GM12878 (cell line): Measurements from ENCODE around the gene OSGEP. TPM values are rescaled to one million over a fixed set of nuclear protein-coding genes. Genes with fewer than 3 reads are reported as not detected.

ENCODE experiments used
- ATAC-seq: fragments of 200-7000 bp; cut with Tn5 transposase; 3 replicates; pipeline ENCODE4 v1.9.1; 2020; ENCODE audit warnings: mild to moderate bottlenecking, moderate library complexity
- BruUV-seq: library from RNA; stranded (reverse); fragments of 400-500 nt; replicated peaks from 2 replicates; lab custom pipeline; 2021; lab: Mats Ljungman, UMichigan
- CTCF ChIA-PET: fragments of 300-600 bp; sonication (Branson Sonifier 250); formaldehyde crosslinking; extraction: SDS; loops from one replicate; lab custom pipeline; 2021; ENCODE audit warnings: inconsistent platforms; lab: Yijun Ruan, JAX
- POLR2A ChIA-PET: fragments of 350-600 bp; formaldehyde crosslinking; extraction: SDS; loops from one replicate; lab custom pipeline; 2021; ENCODE audit warnings: inconsistent platforms; lab: Charles Lee
- RAD21 ChIA-PET: fragments of 300-600 bp; sonication (Branson Sonifier 250); formaldehyde crosslinking; loops from one replicate; lab custom pipeline; 2023; ENCODE audit warnings: antibody characterized with exemption; ENCODE audit not compliant: unreplicated experiment; lab: Charles Lee
- SMC1A ChIA-PET: fragments of 300-600 bp; sonication (Branson Sonifier 250); formaldehyde crosslinking; loops from one replicate; lab custom pipeline; 2023; ENCODE audit not compliant: unreplicated experiment, uncharacterized antibody; lab: Charles Lee
- DNase-seq: peaks from one replicate; pipeline ENCODE4 v3.0.0-alpha.2; 2011; ENCODE audit warnings: low read depth, low spot score
- FAIRE-seq: peaks from 3 replicates; lab custom pipeline; 2011; peaks lifted over from hg19 to GRCh38; lab: Jason Lieb, UNC
- H2AFZ ChIP-seq: 2 replicates; pipeline ENCODE4 v1.6.0; 2011; ENCODE audit warnings: low read depth, low read length, control low read depth; ENCODE audit not compliant: control insufficient read depth
- H3K27ac ChIP-seq: 2 replicates; pipeline ENCODE4 v1.5.1; 2011; ENCODE audit warnings: control low read depth; ENCODE audit not compliant: control insufficient read depth, insufficient read depth
- H3K27me3 ChIP-seq, 2 experiments: replicated peaks in 1 of 2; 2 replicates each; pipeline versions ENCODE4 v1.6.0 to v1.6.1; 2011; ENCODE audit warnings: low read length in 1 of 2; ENCODE audit not compliant: control insufficient read depth in 2 of 2, insufficient read depth in 2 of 2
- H3K36me3 ChIP-seq, 2 experiments: 2 replicates each; pipeline ENCODE4 v1.5.1; 2011; ENCODE audit warnings: low read length in 1 of 2; ENCODE audit not compliant: control insufficient read depth in 2 of 2, insufficient read depth in 2 of 2
- H3K4me1 ChIP-seq: 2 replicates; pipeline ENCODE4 v1.6.1; 2011; ENCODE audit warnings: mild to moderate bottlenecking, low read length, moderate library complexity, mixed read lengths; ENCODE audit not compliant: control insufficient read depth, insufficient read depth
- H3K4me2 ChIP-seq: 2 replicates; pipeline ENCODE4 v1.6.0; 2011; ENCODE audit warnings: control low read depth; ENCODE audit not compliant: control insufficient read depth, insufficient read depth
- H3K4me3 ChIP-seq: fragments of 200-600 bp; sonication (generic); 2 replicates; pipeline ENCODE4 v1.5.1; 2016
- H3K79me2 ChIP-seq: 2 replicates; pipeline ENCODE4 v1.6.0; 2011; ENCODE audit warnings: low read length; ENCODE audit not compliant: control insufficient read depth, insufficient read depth
- H3K9ac ChIP-seq: 2 replicates; pipeline ENCODE4 v1.8.0; 2011; ENCODE audit warnings: low read length, control low read depth, mixed read lengths; ENCODE audit not compliant: control insufficient read depth, insufficient read depth
- H3K9me3 ChIP-seq: replicated peaks from 3 replicates; pipeline ENCODE4 v1.5.1; 2011; ENCODE audit warnings: mild to moderate bottlenecking, low read length; ENCODE audit not compliant: control insufficient read depth, insufficient read depth
- H4K20me1 ChIP-seq: 2 replicates; pipeline ENCODE4 v1.6.0; 2011; ENCODE audit not compliant: control insufficient read depth, insufficient read depth
- E2F4 ChIP-seq: IDR thresholded peaks from 2 replicates; pipeline ENCODE4 v1.6.1; 2012; ENCODE audit warnings: low read depth, low read length, improper control_type of control experiment
- STAT1 ChIP-seq: fragments of 450-650 bp; conservative IDR thresholded peaks from 2 replicates; pipeline ENCODE4 v1.6.1; 2014; ENCODE audit warnings: antibody characterized with exemption, mild to moderate bottlenecking
- WRNIP1 ChIP-seq: IDR thresholded peaks from 2 replicates; pipeline ENCODE4 v1.6.1; 2011; ENCODE audit warnings: low read depth, low read length, improper control_type of control experiment, borderline replicate concordance
- ZNF217 ChIP-seq: fragments of 450-650 bp; IDR thresholded peaks from 2 replicates; pipeline ENCODE4 v1.6.1; 2017; ENCODE audit warnings: antibody characterized with exemption, mild to moderate bottlenecking
- WGBS: methylation state at CpG from one replicate; pipeline ENCODE4 v1.1.6; 2016; ENCODE audit warnings: low lambda C conversion rate; ENCODE audit not compliant: insufficient replicate concordance, insufficient coverage; ENCODE audit errors: missing lambda C conversion rate; 5-methylcytosine and 5-hydroxymethylcytosine counted together
- in situ Hi-C: fragments of 300-500 bp; cut with MboI; formaldehyde crosslinking; loops from 9 replicates; pipeline ENCODE4 v1.14.3; 2018; ENCODE audit warnings: mixed read lengths
- intact Hi-C: fragments of 100-400 bp; cut with micrococcal nuclease; formaldehyde crosslinking; loops from one replicate; pipeline ENCODE4 v1.14.2; 2022; ENCODE audit not compliant: unreplicated experiment
- polyA plus RNA-seq, 11 experiments: library from polyadenylated mRNA; depleted of rRNA in 4 of 11; unstranded in 6 of 11; stranded (reverse) in 5 of 11; fragments of >200 nt; fragmentation: Nextera tagmentation in 4 of 11; fragmentation: Illumina TruSeq in 1 of 11; extraction: Ambion mirVana in 4 of 11; extraction: Trizol in 1 of 11; gene quantifications; 1 replicate in 1 of 11; 2 replicates in 10 of 11; pipeline versions ENCODE4 v1.2.1 to v1.2.3, GENCODE V29; 2011 to 2016; ENCODE audit warnings: inconsistent platforms in 2 of 11, missing spikeins in 2 of 11, low read depth in 1 of 11
- total RNA-seq, 4 experiments: library from RNA; depleted of rRNA in 3 of 4; stranded (reverse); fragments of >200 nt in 3 of 4; fragmentation: Illumina TruSeq in 1 of 4; extraction: Trizol in 1 of 4; gene quantifications; 2 replicates each; pipeline versions ENCODE4 v1.2.1 to v1.2.3, GENCODE V29; 2013 to 2021

Gene OSGEP
- total and polyA plus RNA-seq, 10 of the 15 experiments (the other 5 are each of a cell fraction or from before 2014, with no cell fraction given) = 47.8 to 88.9 (median 52.8) TPM

- Histone ChIP-seq H3K9me3 (no peaks in the 10 kb centered on the region), H3K27ac (no peak overlapping the region), H3K4me2 (no peak overlapping the region), H4K20me1 (no peaks in the 10 kb centered on the region), H3K4me1 (peaks cover 17% of the 10 kb centered on the region)
- RAD21 ChIA-PET = interaction anchor here (0.6 to 4.3 kb wide), 12 partner anchors 9 to 175 kb away, joined by 3 to 21 read pairs (median 3); partner anchors contain the start of gene PNP
- no peak for FAIRE-seq
- CTCF ChIA-PET = interaction anchor here (0.7 to 6.9 kb wide), 17 partner anchors 9 to 208 kb away, joined by 3 to 42 read pairs (median 5); partner anchors contain the start of genes CCNB1IP1 and TEP1
- TF ChIP-seq WRNIP1 = no peak
- no peak for TF ChIP-seq STAT1
- no peak for TF ChIP-seq ZNF217
- no peak for TF ChIP-seq E2F4
- TF ChIP-seq, all 136 proteins: peak for 0
- intact Hi-C loops (no loop called here), in situ Hi-C loops (no loop called here)
- ATAC-seq = no peak
- no peaks in the 10 kb centered on the region for H3K27me3 ChIP-seq
- no peaks in the 10 kb centered on the region for H3K79me2 ChIP-seq
- SMC1A ChIA-PET = interaction anchor here (0.9 to 8.1 kb wide), 14 partner anchors 9 to 154 kb away, joined by 3 to 49 read pairs (median 5); partner anchors contain the start of genes PIP4P1, PNP and TEP1
- 58% methylated on average over 8 of the region's 8 CpGs for WGBS
- H3K4me3 ChIP-seq = no peak overlapping the region
- POLR2A ChIA-PET = interaction anchor here (1.0 to 5.6 kb wide), 5 partner anchors 17 to 71 kb away, joined by 3 to 28 read pairs (median 4); partner anchors contain the start of genes APEX1, PIP4P1 and PNP
- BruUV-seq = no TSS peak
- DNase-seq = no peak
- no peak overlapping the region for H2AFZ ChIP-seq
- no peaks in the 10 kb centered on the region for H3K36me3 ChIP-seq
- no peak overlapping the region for H3K9ac ChIP-seq
Observed at GRCh38 chr14:20486684-20487395, 32.2 kb upstream of the OSGEP start.
